Measurements from ENCODE around the gene LAMB2.

GRCh38 chr3:49180116-49180515 lies 47.3 kb upstream of the LAMB2 start:
- TF ChIP-seq TAF1 (IDR thresholded peaks at IDR 0.05; ENCODE audit: low read depth, low read length) (no peak), POLR2A (IDR thresholded peaks at IDR 0.05; ENCODE audit: low read depth, low read length) (no peak), POLR2AphosphoS5 (IDR thresholded peaks at IDR 0.05; ENCODE audit: low read depth, low read length) (no peak)

All from GM12891 (cell line).